Fibroblast of villous mesenchyme (primary cell): ENCODE data around the gene TXNDC11. TPM values are rescaled to one million over a fixed set of nuclear protein-coding genes. Genes with fewer than 3 reads are reported as not detected.

Experiments
- DNase-seq: peaks from one replicate; pipeline ENCODE4 v3.0.0-alpha.2; 2010; ENCODE audit warnings: low read depth
- H3K4me3 ChIP-seq: 2 replicates; pipeline ENCODE4 v1.5.1; 2011; ENCODE audit warnings: low read depth, mild to moderate bottlenecking, low read length
- CTCF ChIP-seq: IDR thresholded peaks from 2 replicates; pipeline ENCODE4 v1.5.1; 2012; ENCODE audit warnings: low read depth, mild to moderate bottlenecking, low read length; ENCODE audit not compliant: insufficient read depth
- total RNA-seq: library from RNA; depleted of rRNA; stranded (reverse); fragments of >200 nt; gene quantifications from 2 replicates; pipeline ENCODE4 v1.2.3, GENCODE V29; 2012

The TXNDC11 gene
- total RNA-seq, 1 donor = 30.2 TPM

- no peak for TF ChIP-seq CTCF
- no peak for DNase-seq
- H3K4me3 ChIP-seq = no peak overlapping the region
Observed at GRCh38 chr16:11692651-11693050, 50.0 kb downstream of the TXNDC11 start.

GRCh38 chr16:11692171-11692570 is 50.5 kb downstream of the TXNDC11 start:
- no peak overlapping the region for H3K4me3 ChIP-seq
- DNase-seq = no peak
- TF ChIP-seq CTCF = no peak

- no peak overlapping the region for H3K4me3 ChIP-seq
- TF ChIP-seq CTCF = no peak
- no peak for DNase-seq
Observed at GRCh38 chr16:11691771-11692170, 50.9 kb downstream of the TXNDC11 start.

- no peak for TF ChIP-seq CTCF
- no peak overlapping the region for H3K4me3 ChIP-seq
- no peak for DNase-seq
Observed at GRCh38 chr16:11691235-11691634, 51.4 kb downstream of the TXNDC11 start.

GRCh38 chr16:11689031-11689840 is 53.4 kb downstream of the TXNDC11 start:
- DNase-seq = peak; percentile 45
- TF ChIP-seq CTCF = no peak
- no peak overlapping the region for H3K4me3 ChIP-seq

- no peak overlapping the region for H3K4me3 ChIP-seq
- DNase-seq = no peak
- TF ChIP-seq CTCF = no peak
Observed at GRCh38 chr16:11688520-11688886, 54.2 kb downstream of the TXNDC11 start.
